NT2/D1 (cell line): ENCODE data around the gene PCBP2.

Experiments
- SUZ12 ChIP-seq: IDR thresholded peaks from 2 replicates; pipeline ENCODE4 v1.6.1; 2011; ENCODE audit not compliant: insufficient read length, insufficient read depth; ENCODE audit errors: extremely low read depth
- YY1 ChIP-seq: IDR thresholded peaks from 2 replicates; pipeline ENCODE4 v1.6.1; 2011; ENCODE audit not compliant: insufficient read length, insufficient read depth
- ZNF274 ChIP-seq: IDR thresholded peaks from 2 replicates; pipeline ENCODE4 v1.6.1; 2011; ENCODE audit warnings: mild to moderate bottlenecking, low read depth, low read length

GRCh38 chr12:53497461-53497860 lies 45.6 kb downstream of the PCBP2 start:
- TF ChIP-seq ZNF274 = no peak
- TF ChIP-seq SUZ12 = no peak
- TF ChIP-seq YY1 = no peak
